Measurements from ENCODE around the gene MYL10. TPM values are rescaled to one million over a fixed set of nuclear protein-coding genes. Genes with fewer than 3 reads are reported as not detected.

Gene MYL10
- total RNA-seq, 1 donor from 2014 or later: not detected

DNA sequence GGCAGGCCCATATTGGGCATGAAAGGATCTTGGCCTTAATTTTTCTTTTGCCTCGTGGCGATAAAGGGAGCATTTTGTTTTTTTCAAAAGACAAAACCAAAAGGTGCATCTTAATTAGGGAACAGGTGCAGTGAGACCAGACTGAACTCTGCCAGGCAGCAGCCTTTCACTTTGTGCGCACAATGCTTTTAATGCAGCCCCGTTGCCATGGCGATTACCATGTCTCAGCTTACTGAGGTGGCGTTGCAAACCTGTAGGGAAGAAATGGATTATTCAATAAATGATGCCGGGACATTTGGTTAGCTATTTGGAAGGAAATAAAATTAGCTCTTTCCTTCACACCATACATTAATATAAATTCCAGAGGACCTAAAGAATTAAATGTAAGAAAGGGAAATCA lies 61.9 kb downstream of the MYL10 start:
- H3K27ac Mint-ChIP-seq: no peak overlapping the region
- H3K27me3 Mint-ChIP-seq: peaks cover 17% of the 10 kb centered on the region
- TF ChIP-seq, protein P1, sequence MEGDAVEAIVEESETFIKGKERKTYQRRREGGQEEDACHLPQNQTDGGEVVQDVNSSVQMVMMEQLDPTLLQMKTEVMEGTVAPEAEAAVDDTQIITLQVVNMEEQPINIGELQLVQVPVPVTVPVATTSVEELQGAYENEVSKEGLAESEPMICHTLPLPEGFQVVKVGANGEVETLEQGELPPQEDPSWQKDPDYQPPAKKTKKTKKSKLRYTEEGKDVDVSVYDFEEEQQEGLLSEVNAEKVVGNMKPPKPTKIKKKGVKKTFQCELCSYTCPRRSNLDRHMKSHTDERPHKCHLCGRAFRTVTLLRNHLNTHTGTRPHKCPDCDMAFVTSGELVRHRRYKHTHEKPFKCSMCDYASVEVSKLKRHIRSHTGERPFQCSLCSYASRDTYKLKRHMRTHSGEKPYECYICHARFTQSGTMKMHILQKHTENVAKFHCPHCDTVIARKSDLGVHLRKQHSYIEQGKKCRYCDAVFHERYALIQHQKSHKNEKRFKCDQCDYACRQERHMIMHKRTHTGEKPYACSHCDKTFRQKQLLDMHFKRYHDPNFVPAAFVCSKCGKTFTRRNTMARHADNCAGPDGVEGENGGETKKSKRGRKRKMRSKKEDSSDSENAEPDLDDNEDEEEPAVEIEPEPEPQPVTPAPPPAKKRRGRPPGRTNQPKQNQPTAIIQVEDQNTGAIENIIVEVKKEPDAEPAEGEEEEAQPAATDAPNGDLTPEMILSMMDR (IDR thresholded peaks at IDR 0.05; ENCODE audit: unreplicated experiment): no peak
- H3K4me1 Mint-ChIP-seq (ENCODE audit: low read depth): peaks cover 1% of the 10 kb centered on the region
- H3K36me3 Mint-ChIP-seq (ENCODE audit: insufficient read depth): no peaks in the 10 kb centered on the region
- H3K4me3 Mint-ChIP-seq (ENCODE audit: low read depth): no peak overlapping the region
- DNase-seq (ENCODE audit: low spot score, unreplicated experiment): no peak
- H3K9me3 Mint-ChIP-seq (ENCODE audit: low read depth): peaks cover 7% of the 10 kb centered on the region

DNA sequence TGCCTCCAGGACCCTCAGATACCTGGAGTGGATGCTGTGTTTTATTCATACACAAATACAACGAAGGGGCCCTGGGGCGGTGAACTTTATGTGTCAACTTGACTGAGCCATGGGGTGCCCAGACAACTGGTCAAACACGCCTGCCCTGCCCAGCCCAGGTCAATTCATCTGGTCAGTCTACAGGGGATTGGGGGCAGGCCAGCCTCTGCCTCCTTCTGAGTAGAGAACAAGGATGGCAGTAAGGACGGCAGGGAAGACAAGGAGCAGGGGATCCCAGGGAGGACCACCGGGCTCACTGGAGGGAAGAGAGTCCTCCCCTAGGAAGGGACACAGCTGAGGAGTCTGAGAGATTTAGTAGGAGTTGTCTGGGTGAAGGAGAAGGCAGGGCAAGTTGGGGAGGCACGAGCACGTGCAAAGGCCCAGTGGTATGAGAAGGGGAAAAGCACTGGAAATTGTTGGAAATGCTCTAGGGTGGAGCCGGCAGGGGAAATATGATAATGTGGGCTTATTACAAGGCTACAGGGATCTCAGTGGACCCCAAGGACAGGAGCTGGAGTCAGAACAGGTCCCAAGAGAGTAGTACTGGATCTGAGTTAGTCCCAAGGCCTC lies 63.4 kb downstream of the MYL10 start:
- TF ChIP-seq, protein P1 (IDR thresholded peaks at IDR 0.05; ENCODE audit: unreplicated experiment): no peak
- peaks cover 19% of the 10 kb centered on the region for H3K27me3 Mint-ChIP-seq
- no peaks in the 10 kb centered on the region for H3K36me3 Mint-ChIP-seq (ENCODE audit: insufficient read depth)
- peaks cover 1% of the 10 kb centered on the region for H3K4me1 Mint-ChIP-seq (ENCODE audit: low read depth)
- H3K4me3 Mint-ChIP-seq (ENCODE audit: low read depth): no peak overlapping the region
- no peak overlapping the region for H3K27ac Mint-ChIP-seq
- peaks cover 3% of the 10 kb centered on the region for H3K9me3 Mint-ChIP-seq (ENCODE audit: low read depth)
- no peak for DNase-seq (ENCODE audit: low spot score, unreplicated experiment)

DNA sequence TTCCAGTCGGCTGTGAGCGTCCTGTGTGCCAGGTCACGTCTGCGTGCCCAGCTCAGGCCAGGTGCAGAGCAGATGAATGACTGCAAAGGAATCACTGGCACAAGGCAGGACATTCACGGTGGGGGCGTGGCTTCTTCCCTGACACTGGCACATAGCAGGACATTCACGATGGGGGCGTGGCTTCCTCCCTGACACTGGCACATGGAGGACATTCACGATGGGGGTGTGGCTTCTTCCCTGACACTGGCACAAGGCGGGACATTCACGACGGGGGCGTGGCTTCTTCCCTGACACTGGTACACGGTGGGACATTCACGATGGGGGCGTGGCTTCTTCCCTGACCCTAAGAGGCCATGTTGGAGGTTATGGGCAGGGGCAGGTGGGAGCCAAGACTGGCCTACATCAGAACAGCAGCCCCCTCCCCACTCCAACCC lies 64.3 kb downstream of the MYL10 start:
- Mint-ChIP-seq H3K36me3 (ENCODE audit: insufficient read depth) (no peaks in the 10 kb centered on the region), H3K27ac (no peak overlapping the region), H3K4me1 (ENCODE audit: low read depth) (peaks cover 1% of the 10 kb centered on the region), H3K4me3 (ENCODE audit: low read depth) (no peak overlapping the region), H3K9me3 (ENCODE audit: low read depth) (peaks cover 3% of the 10 kb centered on the region), H3K27me3 (peaks cover 19% of the 10 kb centered on the region)
- TF ChIP-seq, protein P1 (IDR thresholded peaks at IDR 0.05; ENCODE audit: unreplicated experiment): no peak
- DNase-seq (ENCODE audit: low spot score, unreplicated experiment): no peak

DNA sequence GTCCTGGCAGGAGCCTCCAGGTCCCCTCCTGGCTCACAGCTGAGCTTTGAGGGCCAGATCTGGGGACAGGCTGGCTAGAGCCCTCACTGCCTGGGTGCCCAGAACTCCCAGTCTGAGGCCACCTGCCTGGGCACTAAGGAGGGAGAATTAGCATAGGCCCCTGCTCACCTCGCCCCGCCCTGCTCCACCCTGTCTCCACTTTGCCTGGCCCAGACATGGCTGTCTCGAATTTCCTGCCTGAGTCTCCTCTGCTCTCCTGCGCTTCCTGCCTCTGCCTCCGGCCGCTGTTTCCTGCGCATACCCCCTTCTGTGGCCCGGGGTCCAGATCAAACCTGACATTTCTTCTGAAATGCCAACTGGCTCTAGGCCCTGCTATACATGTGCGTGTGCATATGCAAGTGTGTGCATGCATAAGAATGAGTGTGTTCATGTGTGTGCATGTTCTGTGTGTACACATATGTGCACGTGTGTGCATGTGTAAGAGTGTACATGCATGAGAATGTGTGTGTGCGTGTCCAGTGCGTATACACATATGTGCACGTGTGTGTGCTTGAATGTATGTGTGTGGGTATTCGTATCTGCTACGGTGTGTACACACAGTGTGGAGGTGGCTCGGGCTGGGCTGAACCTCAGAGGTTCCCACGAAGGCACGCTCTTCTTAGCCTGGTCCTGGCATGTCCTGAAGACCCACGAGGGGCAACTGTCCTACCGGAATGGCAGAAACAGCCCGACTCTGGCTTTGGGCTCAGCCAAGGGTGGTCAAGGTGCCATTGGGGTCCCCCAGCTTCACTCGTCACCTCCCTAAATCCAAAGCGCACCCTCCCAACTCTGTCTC lies 64.9 kb downstream of the MYL10 start:
- Mint-ChIP-seq H3K36me3 (ENCODE audit: insufficient read depth) (no peaks in the 10 kb centered on the region), H3K27ac (no peak overlapping the region), H3K9me3 (ENCODE audit: low read depth) (no peaks in the 10 kb centered on the region), H3K27me3 (peaks cover 19% of the 10 kb centered on the region), H3K4me1 (ENCODE audit: low read depth) (peaks cover 1% of the 10 kb centered on the region), H3K4me3 (ENCODE audit: low read depth) (no peak overlapping the region)
- TF ChIP-seq, protein P1 (IDR thresholded peaks at IDR 0.05; ENCODE audit: unreplicated experiment): no peak
- no peak for DNase-seq (ENCODE audit: low spot score, unreplicated experiment)

Other genes starting within 250 kb of the MYL10 start
- 98.4 and 103 TPM in 2 replicates for gene CUX1, start 188.3 kb upstream of the MYL10 start, total RNA-seq

Measured in progenitor cell of endocrine pancreas (in vitro differentiated cells).